ENCODE results near the gene LOXL1.

LOXL1 gene

GRCh38 chr15:73986776-73987056 is 60.5 kb downstream of the LOXL1 start:
- in situ Hi-C loops (cut with MboI; ENCODE audit: low pct_unique_long_range_greater_than_20kb, low sequenced_read_pairs): no loop called here
- no peak for DNase-seq

- in situ Hi-C loops (cut with MboI; ENCODE audit: low pct_unique_long_range_greater_than_20kb, low sequenced_read_pairs): no loop called here
Measured at GRCh38 chr15:73987250-73987649, 61.0 kb downstream of the LOXL1 start.

DNA sequence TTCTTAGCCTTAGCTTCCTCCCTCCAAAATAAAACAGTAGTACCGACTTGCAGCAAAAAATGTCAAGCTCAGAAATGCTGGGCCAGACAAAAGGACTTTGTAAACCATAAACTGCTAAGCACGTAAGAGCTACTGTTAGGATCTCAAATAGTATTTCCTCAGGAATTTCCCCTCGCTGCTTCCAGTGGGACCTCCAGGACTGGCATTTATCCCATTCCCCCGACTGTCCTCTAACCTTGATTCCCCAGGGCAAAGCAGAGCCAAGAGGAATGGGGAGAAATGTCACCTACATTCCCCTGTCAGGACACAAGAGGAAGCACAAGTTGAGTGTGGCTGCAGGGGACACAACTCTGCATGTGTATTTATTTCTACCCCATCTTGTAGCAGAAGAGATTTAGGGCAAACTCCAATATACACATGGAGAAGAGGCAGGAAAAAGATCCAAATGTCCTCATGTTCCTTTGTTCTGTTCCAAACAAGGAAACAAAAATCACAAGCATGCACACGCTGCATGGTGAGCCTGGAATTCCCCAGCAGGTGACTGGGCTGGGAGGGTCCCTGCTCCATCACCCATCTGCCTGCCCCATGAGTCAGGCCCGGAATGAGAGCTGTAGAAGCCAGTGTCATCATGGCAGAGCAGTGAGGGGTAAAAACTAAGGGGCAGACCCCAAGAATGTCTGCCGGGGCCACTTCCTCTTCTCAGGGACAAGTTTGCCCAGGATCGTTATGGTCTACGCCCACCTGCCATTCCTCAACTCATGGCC is 61.6 kb downstream of the LOXL1 start:
- in situ Hi-C loops (cut with MboI; ENCODE audit: low pct_unique_long_range_greater_than_20kb, low sequenced_read_pairs): no loop called here
- peak; percentile 46 for DNase-seq

More at GRCh38 chr15:73987250-73987649, 61.0 kb downstream of the LOXL1 start:
- no peak for DNase-seq

GRCh38 chr15:73988445-73988969 is 62.2 kb downstream of the LOXL1 start:
- in situ Hi-C loops (cut with MboI; ENCODE audit: low pct_unique_long_range_greater_than_20kb, low sequenced_read_pairs): no loop called here
- no peak for DNase-seq

DNA sequence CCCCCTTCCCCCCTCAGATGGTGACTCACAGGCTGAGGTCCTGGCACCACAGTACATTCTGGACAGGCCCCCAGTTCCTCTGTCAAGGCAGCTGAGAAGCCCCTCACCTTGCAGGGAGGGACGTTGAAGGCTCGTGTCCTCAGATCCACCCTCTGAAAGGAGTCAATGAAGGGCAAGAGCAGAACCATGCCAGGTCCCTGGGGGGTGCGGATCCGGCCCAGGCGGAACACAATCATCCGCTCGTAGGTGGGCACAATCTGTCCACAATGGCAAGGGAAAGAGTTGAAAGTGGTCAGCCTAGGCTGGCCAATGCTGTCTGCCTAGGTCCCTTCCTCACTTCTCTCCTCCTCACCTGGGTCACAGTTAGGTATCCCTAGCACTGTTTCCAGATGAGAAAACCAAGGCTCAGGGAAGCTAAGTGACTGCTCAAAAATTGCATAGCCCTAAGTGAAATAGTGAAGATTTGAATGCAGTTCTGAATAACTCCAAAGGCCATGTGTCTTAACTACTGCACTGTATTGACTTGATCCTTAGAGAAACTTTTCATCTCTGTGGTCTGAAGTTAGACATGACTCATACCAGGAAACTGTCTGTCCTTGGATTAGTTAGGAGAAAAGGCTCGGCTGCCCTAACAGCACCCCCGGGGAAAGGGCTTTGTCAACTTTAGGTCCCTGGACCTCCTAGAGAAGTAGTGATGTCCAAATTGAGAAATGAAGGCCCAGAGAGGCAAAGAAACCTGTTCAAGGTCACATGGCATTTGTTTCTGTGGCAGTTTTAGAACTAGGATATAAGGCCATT is 62.9 kb downstream of the LOXL1 start:
- DNase-seq: no peak
- in situ Hi-C loops (cut with MboI; ENCODE audit: low pct_unique_long_range_greater_than_20kb, low sequenced_read_pairs): no loop called here

- in situ Hi-C loops (cut with MboI; ENCODE audit: low pct_unique_long_range_greater_than_20kb, low sequenced_read_pairs): no loop called here
- no peak for DNase-seq
Measured at GRCh38 chr15:73990250-73991005, 64.2 kb downstream of the LOXL1 start.

GRCh38 chr15:73991260-73991659 is 65.0 kb downstream of the LOXL1 start:
- no peak for DNase-seq
- in situ Hi-C loops (cut with MboI; ENCODE audit: low pct_unique_long_range_greater_than_20kb, low sequenced_read_pairs): no loop called here

GRCh38 chr15:73991726-73992593 is 65.7 kb downstream of the LOXL1 start, which contains the start of gene STOML1:
Gene STOML1 (minus strand): TSS chr15:73992295. CDS start chr15:73992223, 72 bp downstream.
- in situ Hi-C loops (cut with MboI; ENCODE audit: low pct_unique_long_range_greater_than_20kb, low sequenced_read_pairs): no loop called here

GRCh38 chr15:73992594-73992898 is 66.3 kb downstream of the LOXL1 start:
- in situ Hi-C loops (cut with MboI; ENCODE audit: low pct_unique_long_range_greater_than_20kb, low sequenced_read_pairs): no loop called here

More at GRCh38 chr15:73991726-73992593, 65.7 kb downstream of the LOXL1 start, which contains the start of gene STOML1:
- DNase-seq: peak; percentile 99

DNA sequence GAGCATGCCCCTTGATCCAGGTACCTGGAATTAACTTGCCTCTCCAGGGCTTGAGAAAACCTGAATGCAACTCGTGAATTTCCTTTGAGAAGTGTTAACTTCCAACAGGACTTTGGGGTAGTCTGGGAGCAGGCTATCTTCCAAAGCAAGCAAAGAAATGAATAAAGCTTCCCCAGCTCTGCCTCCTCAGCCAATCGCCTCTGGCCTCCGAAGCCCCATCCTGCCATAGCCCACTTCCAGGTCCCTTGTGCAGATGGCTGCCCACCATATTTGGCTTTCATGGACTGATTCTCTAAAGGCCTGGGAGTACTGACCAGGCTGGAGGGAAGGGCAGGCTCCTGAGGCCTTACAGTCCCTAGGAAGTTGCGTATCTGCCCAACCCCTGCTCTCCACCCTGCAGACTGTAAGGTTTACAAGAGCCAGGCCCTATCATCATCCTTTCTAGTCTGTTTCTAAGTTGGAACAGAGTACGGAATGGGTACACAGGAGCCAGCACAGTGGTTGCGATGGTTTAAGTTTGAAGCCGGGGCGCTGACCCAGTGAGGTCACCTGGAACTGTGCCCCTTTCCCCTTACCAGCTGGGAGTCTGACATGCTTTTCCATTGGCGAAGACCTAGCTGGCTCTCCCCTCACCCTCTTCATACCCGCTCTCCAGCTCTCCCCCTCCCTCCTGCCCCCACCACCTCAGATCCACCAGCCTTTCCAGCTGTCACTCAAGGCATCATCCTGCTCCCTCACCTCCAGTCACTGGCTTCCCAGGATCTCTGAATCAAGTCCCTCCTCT is 67.1 kb downstream of the LOXL1 start:
- in situ Hi-C loops (cut with MboI; ENCODE audit: low pct_unique_long_range_greater_than_20kb, low sequenced_read_pairs): no loop called here
- no peak for DNase-seq

More at GRCh38 chr15:73992594-73992898, 66.3 kb downstream of the LOXL1 start:
- no peak for DNase-seq

- in situ Hi-C loops (cut with MboI; ENCODE audit: low pct_unique_long_range_greater_than_20kb, low sequenced_read_pairs): no loop called here
- peak; percentile 99 for DNase-seq
Measured at GRCh38 chr15:73994413-73994883, 68.2 kb downstream of the LOXL1 start, which contains the start of gene PML. Gene PML (plus strand): TSS chr15:73994716. CDS start chr15:73994813, 97 bp downstream.

DNA sequence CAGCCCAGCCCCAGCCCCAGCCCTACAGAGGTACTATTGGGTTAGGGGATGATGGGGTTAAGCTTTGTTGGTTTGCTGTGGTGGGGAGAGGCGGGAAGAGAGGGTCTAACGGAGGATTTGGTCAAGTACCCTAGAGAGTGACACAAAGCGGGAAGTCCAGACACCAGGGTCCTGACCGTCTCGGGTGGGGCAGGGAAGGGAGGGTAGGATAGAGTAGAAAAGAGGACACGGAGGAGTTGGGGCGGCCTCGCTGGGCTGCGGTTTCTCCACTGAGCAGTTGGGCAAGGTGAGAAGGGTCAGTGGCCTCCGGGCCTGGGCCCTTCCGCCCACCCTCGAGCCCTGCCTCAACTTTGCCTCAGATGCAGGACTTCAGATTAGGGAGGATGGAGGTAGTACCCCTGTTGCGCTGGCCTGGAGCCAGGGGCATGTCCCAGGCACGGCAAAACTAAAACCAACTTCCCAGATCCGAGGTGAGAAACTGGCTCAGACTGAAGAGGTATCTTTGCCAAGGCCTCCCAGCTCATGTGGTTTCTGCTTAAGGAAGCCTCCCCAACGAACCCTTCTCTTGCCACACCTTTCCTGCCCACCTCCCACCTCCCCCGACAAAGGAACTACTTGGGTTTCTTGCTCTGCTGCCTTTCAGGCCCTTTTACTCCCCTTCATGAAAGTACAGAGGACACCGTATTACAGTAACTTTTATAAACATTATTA is 68.8 kb downstream of the LOXL1 start:
- peak; percentile 93 for DNase-seq
- in situ Hi-C loops (cut with MboI; ENCODE audit: low pct_unique_long_range_greater_than_20kb, low sequenced_read_pairs): no loop called here

GRCh38 chr15:73996267-73996666 is 70.0 kb downstream of the LOXL1 start:
- no peak for DNase-seq
- in situ Hi-C loops (cut with MboI; ENCODE audit: low pct_unique_long_range_greater_than_20kb, low sequenced_read_pairs): no loop called here

DNA sequence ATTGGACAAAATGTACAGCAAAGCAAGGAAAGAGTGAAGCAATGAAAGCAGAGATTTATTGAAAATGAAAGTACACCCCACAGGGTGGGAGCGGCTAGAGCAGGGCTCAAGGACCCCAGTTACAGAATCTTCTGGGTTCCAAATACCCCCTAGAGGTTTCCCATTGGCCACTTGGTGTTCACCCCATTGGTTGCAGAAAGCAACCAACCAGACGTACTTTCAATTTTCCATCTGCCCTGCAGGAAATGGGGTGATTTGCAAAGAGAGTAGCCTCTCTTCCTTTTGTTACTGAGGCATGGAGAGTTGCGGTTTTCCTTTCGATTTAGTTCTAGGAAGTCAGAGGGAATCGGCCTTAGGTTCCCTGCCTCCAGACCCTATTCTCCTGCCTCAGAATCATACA is 70.7 kb downstream of the LOXL1 start:
- peak; percentile 90 for DNase-seq
- in situ Hi-C loops (cut with MboI; ENCODE audit: low pct_unique_long_range_greater_than_20kb, low sequenced_read_pairs): no loop called here

DNA sequence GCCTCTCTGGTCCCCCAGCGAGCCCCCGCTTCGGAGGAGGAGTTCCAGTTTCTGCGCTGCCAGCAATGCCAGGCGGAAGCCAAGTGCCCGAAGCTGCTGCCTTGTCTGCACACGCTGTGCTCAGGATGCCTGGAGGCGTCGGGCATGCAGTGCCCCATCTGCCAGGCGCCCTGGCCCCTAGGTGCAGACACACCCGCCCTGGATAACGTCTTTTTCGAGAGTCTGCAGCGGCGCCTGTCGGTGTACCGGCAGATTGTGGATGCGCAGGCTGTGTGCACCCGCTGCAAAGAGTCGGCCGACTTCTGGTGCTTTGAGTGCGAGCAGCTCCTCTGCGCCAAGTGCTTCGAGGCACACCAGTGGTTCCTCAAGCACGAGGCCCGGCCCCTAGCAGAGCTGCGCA is 71.7 kb downstream of the LOXL1 start:
- in situ Hi-C loops (cut with MboI; ENCODE audit: low pct_unique_long_range_greater_than_20kb, low sequenced_read_pairs): no loop called here
- no peak for DNase-seq

All from KBM-7 (cell line).